Activated naive CD8-positive, alpha-beta T cell treated with anti-CD3 and anti-CD28 coated beads, Interleukin-2, amount 50 U/mL, for 24 hours (primary cell): Measurements from ENCODE around the gene TRIM4.

Experiments
- ATAC-seq: fragments of 150-1000 bp; cut with Tn5 transposase; one replicate; pipeline ENCODE4 v1.10.0; 2021
- DNase-seq: peaks from one replicate; pipeline ENCODE4 v3.0.0; 2021
- H3K27ac Mint-ChIP-seq: one replicate; pipeline ENCODE4 v1.8.0; 2021; ENCODE audit warnings: mild to moderate bottlenecking, mixed read lengths
- H3K27me3 Mint-ChIP-seq: one replicate; pipeline ENCODE4 v1.8.0; 2021; ENCODE audit warnings: mixed read lengths
- H3K36me3 Mint-ChIP-seq: one replicate; pipeline ENCODE4 v1.8.0; 2021; ENCODE audit warnings: low read depth, mixed read lengths
- H3K4me1 Mint-ChIP-seq: one replicate; pipeline ENCODE4 v1.8.0; 2021; ENCODE audit warnings: mixed read lengths
- H3K4me3 Mint-ChIP-seq: one replicate; pipeline ENCODE4 v1.8.0; 2021; ENCODE audit warnings: mild to moderate bottlenecking, moderate library complexity, mixed read lengths
- H3K9me3 Mint-ChIP-seq: one replicate; pipeline ENCODE4 v1.8.0; 2021; ENCODE audit warnings: mixed read lengths

TRIM4 gene

DNA sequence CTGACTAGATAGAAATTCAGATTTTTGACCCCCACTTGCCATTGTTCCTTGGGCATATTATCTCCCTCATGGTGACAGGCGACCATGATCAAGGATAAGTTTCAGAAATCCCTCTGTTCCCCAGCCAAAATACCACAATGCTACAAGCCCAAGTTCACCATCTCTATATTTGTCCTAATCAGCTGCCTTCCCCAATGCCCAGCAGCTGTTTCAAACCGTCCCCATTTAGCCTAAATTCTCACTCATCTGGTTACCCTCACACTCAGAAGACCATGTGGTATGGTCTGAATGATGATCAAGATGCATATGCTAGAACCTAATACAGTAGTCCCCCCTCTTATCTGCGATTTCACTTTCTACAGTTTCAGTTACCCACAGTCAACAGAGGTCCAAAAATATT lies 11.0 kb upstream of the TRIM4 start:
- H3K36me3 Mint-ChIP-seq, result no peaks in the 10 kb centered on the region
- H3K27me3 Mint-ChIP-seq, result peaks cover 16% of the 10 kb centered on the region
- peak overlapping the region; percentile 49 for H3K27ac Mint-ChIP-seq
- H3K4me1 Mint-ChIP-seq, result peaks cover 27% of the 10 kb centered on the region
- no peaks in the 10 kb centered on the region for H3K9me3 Mint-ChIP-seq
- H3K4me3 Mint-ChIP-seq, result no peak overlapping the region
- no peak for DNase-seq
- ATAC-seq, result no peak

DNA sequence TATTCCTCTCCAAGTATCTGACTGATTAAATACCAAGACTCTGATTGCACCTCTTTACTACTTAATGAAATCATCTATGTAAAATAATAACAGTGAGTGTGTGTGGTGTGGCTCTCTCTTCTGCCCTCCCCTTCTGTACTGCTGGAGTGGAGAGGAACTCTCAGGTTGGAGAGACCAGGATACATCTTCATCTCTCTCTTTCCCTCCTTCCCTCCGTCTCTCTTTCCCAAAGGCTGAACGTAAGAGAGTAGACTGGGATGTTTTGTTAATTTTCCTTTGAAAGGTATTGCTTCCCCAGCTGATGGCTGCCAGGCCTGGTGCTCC lies 10.4 kb upstream of the TRIM4 start:
- DNase-seq, result no peak
- peak overlapping the region; percentile 61 for H3K27ac Mint-ChIP-seq
- H3K4me1 Mint-ChIP-seq, result peaks cover 22% of the 10 kb centered on the region
- H3K27me3 Mint-ChIP-seq, result peaks cover 18% of the 10 kb centered on the region
- no peak for ATAC-seq
- H3K4me3 Mint-ChIP-seq, result peak overlapping the region; percentile 68
- H3K36me3 Mint-ChIP-seq, result no peaks in the 10 kb centered on the region
- no peaks in the 10 kb centered on the region for H3K9me3 Mint-ChIP-seq

DNA sequence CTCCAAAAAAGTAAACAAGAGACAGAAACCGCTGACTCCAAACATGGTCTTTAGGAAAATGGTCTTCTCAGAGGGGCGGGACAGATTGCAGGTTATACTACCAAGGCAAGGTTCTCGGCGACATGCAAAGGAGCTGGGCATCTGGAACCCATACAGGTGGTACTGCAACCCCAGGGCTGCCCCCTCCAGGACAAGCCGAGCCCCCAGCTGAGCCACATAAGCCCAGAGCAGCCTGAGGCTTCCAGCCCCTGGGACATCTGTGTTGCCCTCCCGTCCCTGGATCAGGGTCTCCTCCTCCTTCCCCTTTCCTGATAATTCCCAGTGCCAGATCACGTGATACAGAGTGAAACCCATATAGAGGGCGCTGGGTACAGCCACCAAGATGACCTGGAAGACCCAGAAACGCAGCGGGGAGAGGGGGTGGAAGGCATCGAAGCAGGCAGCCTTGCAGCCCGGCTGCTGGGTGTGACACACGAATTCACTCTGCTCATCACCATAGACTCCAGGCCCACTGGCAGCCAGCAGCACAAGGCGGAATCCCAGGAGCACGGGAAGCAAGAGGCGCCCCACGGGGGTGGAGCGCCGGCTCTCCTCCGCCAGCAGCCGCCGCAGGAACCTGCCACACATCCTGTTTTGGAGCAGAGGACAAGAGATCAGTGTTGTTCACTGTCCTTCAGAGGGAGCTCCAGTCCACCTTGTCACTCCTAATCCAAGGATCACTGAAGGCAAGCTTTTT lies 9.8 kb upstream of the TRIM4 start, which contains the start of gene GJC3:
Gene GJC3, minus strand, starts transcription at position 627 of the 736 bp plus-strand sequence. Its CDS starts 0 bp downstream, at position 627.
- Mint-ChIP-seq H3K27me3 (peaks cover 18% of the 10 kb centered on the region), H3K27ac (peak within 1 kb of the TSS; percentile 61), H3K36me3 (no peaks in the 10 kb centered on the region), H3K4me1 (peaks cover 21% of the 10 kb centered on the region), H3K9me3 (no peaks in the 10 kb centered on the region), H3K4me3 (peak within 1 kb of the TSS; percentile 68)
- peak; percentile 85 for ATAC-seq
- DNase-seq, result peak; percentile 46

DNA sequence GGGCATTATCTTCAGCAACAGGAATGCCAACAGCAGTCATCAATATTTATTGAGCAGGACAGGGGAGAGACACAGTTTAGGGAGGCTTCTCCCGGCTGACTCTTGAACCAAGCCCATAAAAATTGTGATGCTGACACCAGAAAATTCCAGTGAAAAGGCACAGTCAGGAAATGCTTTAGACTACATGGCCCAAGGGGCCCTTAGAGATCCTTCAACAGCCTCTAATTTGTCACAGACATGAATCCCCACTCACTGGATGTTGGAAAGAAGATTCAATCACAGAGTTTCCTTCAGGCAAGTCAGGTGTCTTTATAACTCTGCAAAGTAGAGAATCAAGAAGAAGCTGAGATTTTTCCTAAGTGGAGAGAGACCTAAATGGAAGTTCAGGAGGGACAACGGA lies 8.9 kb upstream of the TRIM4 start:
- ATAC-seq (no peak), DNase-seq (no peak)
- Mint-ChIP-seq H3K27me3 (peaks cover 18% of the 10 kb centered on the region), H3K9me3 (no peaks in the 10 kb centered on the region), H3K4me1 (peaks cover 21% of the 10 kb centered on the region), H3K36me3 (no peaks in the 10 kb centered on the region), H3K27ac (no peak overlapping the region), H3K4me3 (no peak overlapping the region)

DNA sequence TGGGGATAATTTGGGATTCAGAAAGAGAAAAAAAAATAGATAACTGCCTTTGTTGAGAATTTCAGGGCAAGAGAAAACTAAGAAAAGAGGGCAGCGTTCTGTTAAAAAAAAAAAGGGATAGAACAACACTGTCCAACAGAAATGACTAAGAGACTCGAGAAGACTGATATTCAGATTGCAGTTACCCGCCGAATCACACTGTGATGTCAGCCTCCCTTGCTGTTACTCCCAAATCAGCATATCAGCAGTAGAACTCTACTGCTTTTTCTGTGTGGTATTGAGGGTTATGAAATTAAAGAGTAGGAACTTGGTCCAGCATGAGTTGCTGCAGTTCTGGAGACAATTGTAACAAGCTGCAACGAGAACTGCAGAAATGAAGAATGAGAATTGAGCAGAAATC lies 8.2 kb upstream of the TRIM4 start:
- ATAC-seq, result no peak
- Mint-ChIP-seq H3K36me3 (no peaks in the 10 kb centered on the region), H3K9me3 (no peaks in the 10 kb centered on the region), H3K4me1 (peaks cover 21% of the 10 kb centered on the region), H3K27me3 (peaks cover 18% of the 10 kb centered on the region), H3K4me3 (no peak overlapping the region), H3K27ac (no peak overlapping the region)
- DNase-seq, result no peak

DNA sequence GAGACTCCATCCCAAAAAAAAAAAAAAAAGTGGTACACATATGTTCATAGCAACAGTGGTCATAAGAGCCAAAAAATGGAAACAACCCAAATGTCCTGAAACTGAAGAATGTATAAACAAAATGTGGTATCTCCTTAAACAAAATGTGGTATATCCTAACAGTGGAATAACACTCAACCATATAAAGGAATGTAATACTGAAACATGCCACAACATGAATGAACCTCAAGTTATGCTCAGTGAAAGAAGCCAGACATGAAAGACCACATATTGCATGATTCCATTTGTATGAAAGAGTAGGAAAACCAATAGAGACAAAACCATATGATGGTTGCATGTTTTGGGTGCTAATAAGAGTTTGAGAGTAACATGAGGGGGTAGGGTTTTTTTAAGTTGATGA lies 7.0 kb upstream of the TRIM4 start:
- ATAC-seq (no peak), DNase-seq (no peak)
- H3K27ac Mint-ChIP-seq, result no peak overlapping the region
- peaks cover 5% of the 10 kb centered on the region for H3K36me3 Mint-ChIP-seq
- H3K9me3 Mint-ChIP-seq, result no peaks in the 10 kb centered on the region
- peaks cover 18% of the 10 kb centered on the region for H3K27me3 Mint-ChIP-seq
- H3K4me1 Mint-ChIP-seq, result peaks cover 21% of the 10 kb centered on the region
- no peak overlapping the region for H3K4me3 Mint-ChIP-seq

DNA sequence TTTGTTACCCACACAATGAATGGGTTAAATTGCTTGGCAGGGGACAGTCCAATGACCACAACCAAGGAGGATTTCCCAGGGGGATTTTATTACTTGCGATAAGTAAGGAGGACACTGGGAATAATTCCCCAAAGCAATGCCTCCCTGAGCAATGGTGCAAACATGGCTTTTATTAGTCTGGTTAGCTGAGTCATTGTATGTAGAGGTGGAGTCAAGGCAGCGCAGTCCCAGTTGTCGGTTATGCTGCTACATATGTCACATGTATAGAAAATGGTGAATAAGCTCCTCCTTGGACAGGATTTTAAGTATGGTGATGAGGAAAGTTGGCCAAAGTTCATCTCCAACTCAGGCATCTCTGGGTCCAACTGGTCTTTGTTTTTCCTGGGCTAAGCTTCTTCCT lies 3.9 kb upstream of the TRIM4 start:
- H3K27me3 Mint-ChIP-seq, result peaks cover 14% of the 10 kb centered on the region
- peaks cover 18% of the 10 kb centered on the region for H3K4me1 Mint-ChIP-seq
- H3K36me3 Mint-ChIP-seq, result peaks cover 8% of the 10 kb centered on the region
- no peak overlapping the region for H3K4me3 Mint-ChIP-seq
- no peak for DNase-seq
- no peak overlapping the region for H3K27ac Mint-ChIP-seq
- ATAC-seq, result no peak
- H3K9me3 Mint-ChIP-seq, result no peaks in the 10 kb centered on the region

DNA sequence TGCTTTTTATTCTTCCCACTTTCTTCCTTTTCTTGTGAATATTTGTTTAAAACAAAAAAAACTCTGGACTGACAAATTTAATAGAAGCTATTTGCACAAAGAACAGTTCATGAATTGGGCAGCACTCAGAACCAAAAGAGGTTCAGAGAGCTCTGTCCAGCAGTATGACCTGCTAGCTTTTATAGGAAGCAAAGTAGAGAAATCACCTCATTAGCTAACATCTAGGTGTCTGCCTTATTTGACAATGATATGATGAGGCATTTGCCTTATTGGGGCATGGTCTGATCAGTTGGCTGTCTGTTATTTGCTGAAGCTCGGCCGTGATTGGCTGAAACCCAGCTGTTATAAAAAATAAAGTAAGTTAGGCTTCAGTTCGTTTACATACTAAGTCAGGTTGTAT lies 819 bp upstream of the TRIM4 start:
- H3K27me3 Mint-ChIP-seq, result peaks cover 2% of the 10 kb centered on the region
- H3K4me1 Mint-ChIP-seq, result peaks cover 40% of the 10 kb centered on the region
- ATAC-seq (no peak), DNase-seq (no peak)
- H3K27ac Mint-ChIP-seq, result peak overlapping the region; percentile 96
- no peaks in the 10 kb centered on the region for H3K9me3 Mint-ChIP-seq
- H3K36me3 Mint-ChIP-seq, result peaks cover 22% of the 10 kb centered on the region
- H3K4me3 Mint-ChIP-seq, result peak overlapping the region; percentile 94

DNA sequence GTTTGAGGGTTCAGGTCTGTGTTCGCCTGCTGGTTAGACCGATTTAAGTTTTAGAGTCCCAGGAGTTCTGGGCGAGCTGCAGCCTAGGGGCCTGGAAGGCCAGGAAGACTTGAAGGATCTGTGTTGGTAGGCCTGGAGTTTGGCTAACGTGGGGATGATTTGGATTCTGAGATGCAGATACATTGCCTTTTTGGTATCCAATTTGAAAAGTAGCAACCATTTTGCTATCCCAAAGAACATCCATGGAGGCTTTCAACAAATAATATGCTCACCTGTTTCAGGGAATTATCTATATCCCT lies 433 bp upstream of the TRIM4 start:
- Mint-ChIP-seq H3K27ac (peak overlapping the region; percentile 96), H3K9me3 (no peaks in the 10 kb centered on the region), H3K4me3 (peak overlapping the region; percentile 94), H3K4me1 (peaks cover 42% of the 10 kb centered on the region), H3K36me3 (peaks cover 25% of the 10 kb centered on the region), H3K27me3 (peaks cover 1% of the 10 kb centered on the region)
- DNase-seq (no peak), ATAC-seq (no peak)

DNA sequence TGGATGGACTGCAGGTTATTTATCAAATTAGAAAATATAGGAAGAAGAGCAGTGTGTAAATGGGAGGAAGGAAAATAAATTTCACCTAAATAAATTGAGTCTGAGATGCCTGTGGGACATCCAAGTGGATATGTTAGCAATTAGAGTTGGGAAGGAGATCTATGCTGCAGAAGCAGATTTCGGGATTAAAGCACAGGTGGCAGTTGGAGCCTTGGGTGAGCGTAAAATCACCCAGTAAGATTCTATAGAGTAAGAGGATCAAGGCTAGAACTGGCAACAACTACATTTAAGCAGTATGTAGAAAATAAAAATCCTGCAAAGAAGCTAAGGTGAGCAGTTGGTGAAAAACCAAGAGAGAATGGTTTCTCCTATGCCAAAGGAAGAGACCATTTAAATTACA lies 8.4 kb downstream of the TRIM4 start:
- Mint-ChIP-seq H3K4me3 (no peak overlapping the region), H3K27me3 (no peaks in the 10 kb centered on the region), H3K4me1 (peaks cover 33% of the 10 kb centered on the region), H3K36me3 (peaks cover 41% of the 10 kb centered on the region), H3K9me3 (no peaks in the 10 kb centered on the region), H3K27ac (no peak overlapping the region)
- ATAC-seq (no peak), DNase-seq (no peak)

DNA sequence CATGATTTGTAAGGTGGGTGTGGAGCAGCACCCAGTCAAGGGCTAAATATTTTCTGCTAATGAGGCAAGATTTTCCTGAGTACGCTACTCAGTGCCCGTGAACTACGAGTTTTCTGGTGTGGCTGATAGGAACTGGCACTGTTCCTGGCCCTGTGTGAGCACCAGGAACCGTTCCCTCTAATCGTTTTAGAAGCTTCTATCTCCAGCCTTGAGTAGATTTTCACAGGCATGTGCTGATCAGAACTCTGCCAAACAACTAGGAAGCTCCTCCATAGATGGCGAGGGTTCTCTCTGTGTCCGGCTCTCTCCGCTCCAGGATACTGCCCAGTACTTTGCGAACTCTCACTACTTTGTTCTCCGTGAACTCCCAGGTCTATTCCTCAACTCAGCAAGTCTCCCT lies 17.7 kb downstream of the TRIM4 start:
- ATAC-seq (no peak), DNase-seq (no peak)
- Mint-ChIP-seq H3K27ac (peak overlapping the region; percentile 52), H3K4me3 (no peak overlapping the region), H3K9me3 (no peaks in the 10 kb centered on the region), H3K36me3 (peaks cover 62% of the 10 kb centered on the region), H3K4me1 (peaks cover 3% of the 10 kb centered on the region), H3K27me3 (no peaks in the 10 kb centered on the region)

DNA sequence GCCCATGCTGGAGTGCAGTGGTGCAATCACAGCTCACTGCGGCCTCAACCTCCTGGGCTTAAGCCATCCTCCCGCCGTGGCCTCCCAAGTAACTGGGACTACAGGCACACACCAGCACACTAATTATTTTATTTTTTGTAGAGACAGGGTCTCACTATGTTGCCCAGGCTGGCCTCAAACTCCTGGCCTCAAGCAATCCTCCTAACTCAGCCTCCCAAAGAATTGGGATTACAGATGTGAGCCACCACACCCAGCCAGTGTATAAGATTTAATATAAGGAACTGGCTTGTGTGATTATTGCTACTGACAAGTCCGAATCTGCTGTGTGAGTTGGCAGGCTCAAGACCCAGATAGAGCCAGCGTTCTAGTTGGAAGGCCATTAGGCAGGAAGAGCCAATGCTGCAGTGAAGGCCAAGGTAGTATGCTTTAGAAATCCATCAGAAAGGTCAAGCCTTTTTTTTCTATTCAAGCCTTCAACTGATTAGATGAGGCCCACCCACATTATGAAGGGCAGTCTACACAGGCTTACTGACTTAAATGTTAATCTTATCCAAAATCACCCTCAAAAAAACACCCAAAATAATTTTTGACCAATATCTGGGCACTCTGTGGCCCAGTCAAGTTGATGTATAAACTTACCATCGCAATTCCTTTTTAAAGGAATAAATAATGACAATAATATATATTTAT lies 19.4 kb downstream of the TRIM4 start:
- no peak for DNase-seq
- Mint-ChIP-seq H3K4me1 (peaks cover 3% of the 10 kb centered on the region), H3K9me3 (no peaks in the 10 kb centered on the region), H3K27me3 (no peaks in the 10 kb centered on the region), H3K27ac (no peak overlapping the region), H3K4me3 (no peak overlapping the region), H3K36me3 (peaks cover 55% of the 10 kb centered on the region)
- ATAC-seq, result no peak

DNA sequence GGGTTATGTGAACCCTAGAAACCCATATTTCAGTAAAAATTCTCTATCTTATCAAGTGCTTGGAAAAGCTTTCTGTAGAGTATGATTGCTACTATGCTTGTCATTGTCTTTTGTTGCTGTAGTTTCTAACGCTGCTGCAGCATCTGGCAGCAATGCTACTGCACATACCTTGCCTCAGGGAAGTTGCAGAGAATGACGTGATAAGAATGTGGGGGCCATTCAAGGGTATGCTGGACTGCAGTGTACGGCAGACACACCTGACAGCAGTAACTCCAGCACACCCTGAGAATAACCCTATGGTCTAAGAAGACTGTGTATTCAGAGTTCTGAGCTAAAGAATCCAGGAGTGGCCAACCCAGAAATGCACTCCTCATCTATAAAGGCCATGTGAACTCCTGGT lies 20.5 kb downstream of the TRIM4 start:
- H3K4me3 Mint-ChIP-seq, result no peak overlapping the region
- H3K36me3 Mint-ChIP-seq, result peaks cover 49% of the 10 kb centered on the region
- ATAC-seq, result no peak
- H3K27ac Mint-ChIP-seq, result no peak overlapping the region
- no peaks in the 10 kb centered on the region for H3K9me3 Mint-ChIP-seq
- peaks cover 3% of the 10 kb centered on the region for H3K4me1 Mint-ChIP-seq
- no peak for DNase-seq
- H3K27me3 Mint-ChIP-seq, result no peaks in the 10 kb centered on the region

DNA sequence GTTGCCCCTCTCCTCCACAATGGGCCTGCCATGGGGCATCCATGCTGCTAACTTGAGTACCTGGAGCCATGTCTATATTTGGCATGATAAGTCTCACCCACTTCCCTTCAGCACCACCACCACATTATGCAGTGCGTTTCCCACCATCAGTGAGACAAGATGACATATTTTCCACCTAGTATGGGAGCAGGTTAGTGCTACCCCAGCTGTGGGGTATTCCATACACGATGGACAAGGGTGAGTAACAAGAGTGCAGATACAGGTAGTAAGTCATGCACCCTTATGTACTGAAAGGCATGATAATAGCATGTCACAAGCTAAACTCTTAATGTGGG lies 21.3 kb downstream of the TRIM4 start:
- Mint-ChIP-seq H3K4me3 (no peak overlapping the region), H3K27me3 (no peaks in the 10 kb centered on the region), H3K9me3 (no peaks in the 10 kb centered on the region), H3K4me1 (peaks cover 3% of the 10 kb centered on the region), H3K36me3 (peaks cover 44% of the 10 kb centered on the region), H3K27ac (no peak overlapping the region)
- no peak for DNase-seq
- ATAC-seq, result peak; percentile 15

DNA sequence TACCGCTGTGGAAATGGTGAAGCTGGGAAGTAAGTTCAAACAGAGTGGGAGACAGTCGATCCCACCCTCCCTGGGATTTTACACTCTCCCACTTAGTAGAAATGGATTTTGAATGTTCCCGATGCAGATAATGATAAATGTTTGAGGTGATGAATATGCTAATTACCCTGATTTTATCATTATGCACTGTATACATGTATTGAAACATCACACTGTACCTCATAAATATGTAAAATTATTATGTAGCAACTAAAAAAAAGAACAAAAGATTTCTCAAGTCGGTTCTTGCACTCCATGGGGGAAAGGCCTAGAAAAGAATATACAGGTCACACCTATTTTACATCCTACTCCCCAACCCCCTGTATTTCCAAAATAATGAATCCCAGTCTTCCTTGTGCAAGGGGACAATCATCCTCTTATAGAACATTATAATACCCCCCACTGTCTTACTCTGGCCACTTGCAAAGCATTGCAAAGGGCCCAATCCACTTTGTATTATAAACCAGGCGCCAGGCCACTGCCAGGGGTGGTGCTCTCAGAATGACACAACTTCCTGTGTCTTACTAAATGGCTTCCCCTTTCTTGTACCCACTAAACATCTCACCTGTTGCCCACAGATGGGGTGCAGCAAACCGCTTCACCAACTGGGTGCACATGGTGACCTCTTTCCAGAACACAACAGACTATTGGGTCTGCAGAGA lies 21.9 kb downstream of the TRIM4 start:
- Mint-ChIP-seq H3K4me1 (peaks cover 3% of the 10 kb centered on the region), H3K36me3 (peaks cover 39% of the 10 kb centered on the region), H3K27me3 (no peaks in the 10 kb centered on the region), H3K9me3 (no peaks in the 10 kb centered on the region), H3K27ac (no peak overlapping the region), H3K4me3 (no peak overlapping the region)
- ATAC-seq (no peak), DNase-seq (no peak)
